ENCODE data around the gene BLOC1S1. TPM values are rescaled to one million over a fixed set of nuclear protein-coding genes. Genes with fewer than 3 reads are reported as not detected.
A peak's percentile ranks its signal among the peaks of the same experiment; 100 is the strongest.

The BLOC1S1 gene
- total and polyA plus RNA-seq, 9 of the 15 experiments (the other 6 are each of a cell fraction or from before 2014, with no cell fraction given): 75.2 to 161 (median 98.8) TPM

- H3K9me1 ChIP-seq (ENCODE audit: control insufficient read depth, insufficient read depth, low read length): no peaks in the 10 kb centered on the region
- ATAC-seq (peak; percentile 38), DNase-seq (ENCODE audit: extremely low read depth in 1 of 4, low spot score in 3 of 4) (peak; percentile 53 to 67 (median 60)), FAIRE-seq (peak; percentile 69)
- CTCF ChIA-PET (ENCODE audit: low intra/inter-chr PET ratio): no interaction called here
- intact Hi-C loops (cut with micrococcal nuclease): no loop called here
- 7% methylated on average over 8 of the region's 13 CpGs for WGBS (ENCODE audit: insufficient coverage, low coverage, missing lambda C conversion rate)
- peak overlapping the region; percentile 74 for H3K4me2 ChIP-seq (ENCODE audit: insufficient read depth, low read length)
- peaks cover 43% of the 10 kb centered on the region; the same call in 2 of the 3 replicates for H3K36me3 ChIP-seq (ENCODE audit: control insufficient read depth, insufficient read depth, low read length)
- peaks cover 38% of the 10 kb centered on the region for H3K79me2 ChIP-seq (ENCODE audit: control insufficient read depth, insufficient read depth, low read length)
- TF ChIP-seq HNRNPH1 (optimal IDR thresholded peaks at IDR 0.05; ENCODE audit: low read depth, low read length): no peak
- TF ChIP-seq ZBTB7A (IDR thresholded peaks at IDR 0.05; ENCODE audit: borderline replicate concordance, control insufficient read depth, low read depth, low read length): peak; percentile 57; the same call in 1 of the 2 replicates
- TF ChIP-seq VEZF1 (CRISPR knock-in tag; IDR thresholded peaks at IDR 0.05): peak; percentile 75
- TF ChIP-seq MYNN (IDR thresholded peaks at IDR 0.05): 0 out of 2 replicates have a peak, but pooled peaks have one; percentile 51
- TF ChIP-seq MYNN (CRISPR knock-in tag; IDR thresholded peaks at IDR 0.05): no peak
- 0 out of 2 replicates have a peak, but pooled peaks have one; percentile 19 for TF ChIP-seq RBFOX2 (IDR thresholded peaks at IDR 0.05; ENCODE audit: low read depth, low read length)
- TF ChIP-seq ZNF277 (CRISPR knock-in tag; IDR thresholded peaks at IDR 0.05; ENCODE audit: borderline replicate concordance): no peak
- peak; percentile 85 for TF ChIP-seq ZFP91 (CRISPR knock-in tag; IDR thresholded peaks at IDR 0.05)
- TF ChIP-seq POLR2G (IDR thresholded peaks at IDR 0.05; ENCODE audit: low read depth, low read length): 0 out of 2 replicates have a peak, but pooled peaks have one; percentile 17
- POLR2A ChIA-PET: interaction anchor here (3.4 to 4.5 kb wide), 2 partner anchors 9 to 16 kb away, joined by 13 to 44 read pairs; partner anchors contain the start of gene CD63
- no TSS peak for BruUV-seq (replicated peaks)
- peak overlapping the region; percentile 86 for H3K4me3 ChIP-seq
- no peaks in the 10 kb centered on the region for H3K27me3 ChIP-seq (ENCODE audit: control insufficient read depth in 2 of 2, insufficient read depth in 2 of 2, low read length in 2 of 2)
- H2AFZ ChIP-seq (ENCODE audit: low read depth, low read length): no peak overlapping the region
- in situ Hi-C loops (cut with MboI): no loop called here
- no peaks in the 10 kb centered on the region for H4K20me1 ChIP-seq (replicated peaks; ENCODE audit: control insufficient read depth, insufficient read depth, low read length)
- H3K27ac ChIP-seq (ENCODE audit: extremely low read depth, low read depth, low read length): peak overlapping the region; percentile 51; the same call in 2 of the 3 replicates
- peak overlapping the region; percentile 44 to 84; a peak in 3 of 4 replicates for H3K9ac ChIP-seq (ENCODE audit: insufficient read depth in 1 of 2, low read depth in 2 of 2, low read length in 2 of 2)
- H3K4me1 ChIP-seq (replicated peaks in 1 of 2; ENCODE audit: control insufficient read depth in 2 of 2, insufficient read depth in 2 of 2, low read length in 2 of 2): peaks cover 33 to 42% of the 10 kb centered on the region in 2 experiments
- H3K9me3 ChIP-seq (replicated peaks; ENCODE audit: control insufficient read depth, insufficient read depth, low read depth, low read length): no peaks in the 10 kb centered on the region; the same call in 1 of the 2 replicates
These were observed 29.7 kb downstream of the BLOC1S1 start for GRCh38 chr12:55745361-55746173.
